ENCODE results near the gene ZNF564.
"Not testable (repeated sequence)": the region's sequence is repeated elsewhere in the genome, so short reads cannot be mapped to it uniquely, and the experiment has no call there.

Gene ZNF564

GRCh38 chr19:12578641-12579040, 27.4 kb upstream of the ZNF564 start:
- H3K4me3 ChIP-seq (ENCODE audit: low read depth, low read length): no peak overlapping the region
- no peak for TF ChIP-seq CTCF (IDR thresholded peaks at IDR 0.05; ENCODE audit: control insufficient read depth, extremely low read depth, insufficient read depth)
- DNase-seq (ENCODE audit: low read depth): no peak

GRCh38 chr19:12574036-12574435, 22.8 kb upstream of the ZNF564 start:
- H3K4me3 ChIP-seq (ENCODE audit: low read depth, low read length): no peak overlapping the region
- TF ChIP-seq CTCF (IDR thresholded peaks at IDR 0.05; ENCODE audit: control insufficient read depth, extremely low read depth, insufficient read depth): no peak
- DNase-seq (ENCODE audit: low read depth): no peak

- TF ChIP-seq CTCF (IDR thresholded peaks at IDR 0.05; ENCODE audit: control insufficient read depth, extremely low read depth, insufficient read depth): no peak
- no peak for DNase-seq (ENCODE audit: low read depth)
- no peak overlapping the region for H3K4me3 ChIP-seq (ENCODE audit: low read depth, low read length)
Measured at GRCh38 chr19:12567951-12568350, 16.7 kb upstream of the ZNF564 start.

- DNase-seq (ENCODE audit: low read depth); H3K4me3 ChIP-seq (ENCODE audit: low read depth, low read length): not testable (repeated sequence)
Measured at GRCh38 chr19:12566380-12566779, 15.1 kb upstream of the ZNF564 start.

GRCh38 chr19:12564016-12564664, 12.9 kb upstream of the ZNF564 start:
- peak; percentile 57 for DNase-seq (ENCODE audit: low read depth)
- no peak overlapping the region for H3K4me3 ChIP-seq (ENCODE audit: low read depth, low read length)
- TF ChIP-seq CTCF (IDR thresholded peaks at IDR 0.05; ENCODE audit: control insufficient read depth, extremely low read depth, insufficient read depth): peak; percentile 98

- no peak overlapping the region for H3K4me3 ChIP-seq (ENCODE audit: low read depth, low read length)
- DNase-seq (ENCODE audit: low read depth): no peak
Measured at GRCh38 chr19:12555456-12555930, 4.2 kb upstream of the ZNF564 start.

GRCh38 chr19:12546903-12547302, 4.4 kb downstream of the ZNF564 start:
- TF ChIP-seq CTCF (IDR thresholded peaks at IDR 0.05; ENCODE audit: control insufficient read depth, extremely low read depth, insufficient read depth): no peak
- DNase-seq (ENCODE audit: low read depth): no peak
- H3K4me3 ChIP-seq (ENCODE audit: low read depth, low read length): no peak overlapping the region

More at GRCh38 chr19:12555456-12555930, 4.2 kb upstream of the ZNF564 start:
- TF ChIP-seq CTCF (IDR thresholded peaks at IDR 0.05; ENCODE audit: control insufficient read depth, extremely low read depth, insufficient read depth): no peak

All from LNCaP clone FGC (cell line).